WERI-Rb-1 (cell line): ENCODE results near the gene MYMK.

Source experiments
- DNase-seq: peaks from one replicate; pipeline ENCODE4 v3.0.0-alpha.2; 2020
- H3K27ac ChIP-seq: fragments of 250-450 bp; sonication (Bioruptor Pico); 2 replicates; pipeline ENCODE4 v1.5.1; 2020; ENCODE audit warnings: mild to moderate bottlenecking, moderate library complexity
- H3K27me3 ChIP-seq: fragments of 250-450 bp; sonication (Bioruptor Pico); 2 replicates; pipeline ENCODE4 v1.5.1; 2021; ENCODE audit warnings: mild to moderate bottlenecking, low read depth, moderate library complexity; ENCODE audit not compliant: insufficient read depth, severe bottlenecking
- H3K36me3 ChIP-seq: fragments of 250-450 bp; sonication (Bioruptor Pico); 2 replicates; pipeline ENCODE4 v1.5.1; 2020; ENCODE audit warnings: mild to moderate bottlenecking, moderate library complexity
- H3K4me3 ChIP-seq: 2 replicates; pipeline ENCODE4 v1.5.1; 2011; ENCODE audit warnings: low read depth, mild to moderate bottlenecking, control low read depth, low read length
- H3K9me3 ChIP-seq: fragments of 250-450 bp; sonication (Bioruptor Pico); 2 replicates; pipeline ENCODE4 v1.5.1; 2021; ENCODE audit warnings: mild to moderate bottlenecking, moderate library complexity; ENCODE audit not compliant: severe bottlenecking
- CTCF ChIP-seq: IDR thresholded peaks from 2 replicates; pipeline ENCODE4 v1.5.1; 2011; ENCODE audit warnings: low read depth, mild to moderate bottlenecking, control low read depth, inconsistent platforms, low read length

The MYMK gene

DNA sequence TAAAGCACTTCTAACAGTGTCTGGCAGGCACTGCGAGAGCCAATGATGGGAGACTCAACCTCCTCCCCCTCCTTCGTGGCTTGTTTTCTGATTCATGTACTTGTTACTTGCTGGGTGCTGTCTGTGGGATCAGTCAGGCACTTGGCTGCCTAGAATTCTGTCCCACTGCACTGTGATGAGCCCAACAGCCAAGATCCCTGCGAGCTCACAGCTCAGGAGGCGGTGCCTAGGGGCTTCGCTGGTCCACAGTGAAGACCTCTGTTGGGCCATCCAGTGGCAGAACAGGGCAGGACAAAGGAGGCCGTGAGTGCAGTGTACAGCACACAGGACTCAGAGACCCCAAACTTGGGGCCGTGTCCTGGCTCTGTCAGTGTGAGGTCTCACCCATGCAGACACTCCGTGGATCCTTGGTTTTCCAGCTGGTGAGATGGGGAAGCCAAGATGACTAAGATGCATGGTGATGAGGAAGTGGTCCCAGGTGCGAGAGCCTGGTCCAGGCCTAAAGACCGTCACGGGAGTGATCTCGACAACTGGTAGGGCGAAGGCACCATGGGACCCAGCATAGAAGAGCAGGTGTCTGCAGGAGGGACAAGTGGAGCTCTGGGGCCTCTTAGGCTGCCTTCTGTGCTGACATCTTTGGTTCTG, 19.5 kb downstream of the MYMK start:
- DNase-seq = no peak
- no peak for TF ChIP-seq CTCF
- H3K27ac ChIP-seq = no peak overlapping the region

GRCh38 chr9:133502112-133502511, 22.6 kb downstream of the MYMK start:
- Histone ChIP-seq H3K4me3 (no peak overlapping the region), H3K9me3 (no peaks in the 10 kb centered on the region), H3K27ac (no peak overlapping the region), H3K36me3 (no peaks in the 10 kb centered on the region), H3K27me3 (no peaks in the 10 kb centered on the region)
- no peak for TF ChIP-seq CTCF
- DNase-seq = no peak

More for the DNA sequence above, 19.5 kb downstream of the MYMK start:
- Histone ChIP-seq H3K9me3 (no peaks in the 10 kb centered on the region), H3K27me3 (no peaks in the 10 kb centered on the region), H3K4me3 (no peak overlapping the region), H3K36me3 (no peaks in the 10 kb centered on the region)

- H3K9me3 ChIP-seq = no peaks in the 10 kb centered on the region
- H3K36me3 ChIP-seq = no peaks in the 10 kb centered on the region
- H3K27me3 ChIP-seq = no peaks in the 10 kb centered on the region
- DNase-seq = no peak
- TF ChIP-seq CTCF = no peak
- H3K27ac ChIP-seq = no peak overlapping the region
- H3K4me3 ChIP-seq = no peak overlapping the region
These were observed 24.9 kb downstream of the MYMK start for GRCh38 chr9:133499892-133500270.

DNA sequence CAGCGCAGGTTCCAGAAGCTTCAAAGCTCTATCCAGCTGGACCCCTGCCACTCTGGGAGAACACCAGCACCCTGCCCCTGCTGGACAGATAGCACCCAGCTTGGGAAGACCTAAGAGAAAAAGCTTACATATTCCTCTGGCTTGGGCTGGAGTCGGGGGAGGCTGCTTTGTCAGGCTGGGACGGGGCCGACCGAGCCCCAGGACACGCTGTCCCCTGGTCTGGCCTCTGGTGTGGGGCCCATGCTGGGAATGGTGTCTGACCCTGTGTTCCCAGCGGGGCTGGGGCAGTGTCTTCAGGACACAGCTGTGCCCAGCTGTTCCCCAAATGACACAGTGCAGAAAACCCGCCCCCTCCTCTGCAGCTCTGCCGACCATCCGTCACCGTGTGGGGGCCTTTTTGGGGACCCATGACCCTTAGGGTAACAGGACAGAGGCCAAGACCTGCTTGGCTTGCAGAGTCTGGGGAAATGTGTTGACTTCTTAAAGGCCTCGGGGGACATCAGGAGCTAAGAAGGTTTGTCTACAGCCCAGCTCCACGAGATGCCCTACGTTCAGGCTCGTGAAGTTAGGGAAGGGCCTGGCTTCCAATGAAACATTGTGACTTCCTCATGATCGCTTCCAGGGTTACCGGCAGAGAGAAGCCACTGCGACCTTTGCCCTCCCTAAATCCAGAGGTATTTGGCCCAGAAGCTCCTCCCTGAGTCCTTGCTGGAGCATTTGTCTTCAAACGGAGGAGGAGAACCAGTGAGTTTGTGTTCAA, 25.4 kb downstream of the MYMK start:
- no peaks in the 10 kb centered on the region for H3K9me3 ChIP-seq
- TF ChIP-seq CTCF = no peak
- no peaks in the 10 kb centered on the region for H3K27me3 ChIP-seq
- DNase-seq = no peak
- no peaks in the 10 kb centered on the region for H3K36me3 ChIP-seq
- H3K4me3 ChIP-seq = no peak overlapping the region
- no peak overlapping the region for H3K27ac ChIP-seq

GRCh38 chr9:133496861-133497842, 27.6 kb downstream of the MYMK start:
- Histone ChIP-seq H3K4me3 (no peak overlapping the region), H3K36me3 (no peaks in the 10 kb centered on the region), H3K9me3 (no peaks in the 10 kb centered on the region), H3K27me3 (no peaks in the 10 kb centered on the region), H3K27ac (no peak overlapping the region)
- no peak for DNase-seq
- TF ChIP-seq CTCF = no peak
